GM23338 (cell line): ENCODE measurements around the gene HEPACAM2. TPM values are rescaled to one million over a fixed set of nuclear protein-coding genes. Genes with fewer than 3 reads are reported as not detected.

ENCODE experiments used
- ATAC-seq: fragments of 200-7000 bp; cut with Tn5 transposase; 3 replicates; pipeline ENCODE4 v1.9.1; 2020
- DNase-seq: peaks from one replicate; pipeline ENCODE4 v3.0.0-alpha.2; 2015; ENCODE audit warnings: low spot score
- H2AFZ ChIP-seq: fragments of 200-600 bp; sonication (generic); 2 replicates; pipeline ENCODE4 v1.8.0; 2016; ENCODE audit warnings: antibody characterized with exemption, mild to moderate bottlenecking, moderate library complexity
- H3F3A ChIP-seq: fragments of 200-600 bp; sonication (generic); replicated peaks from 2 replicates; pipeline ENCODE4 v1.8.0; 2017; ENCODE audit warnings: antibody characterized with exemption, mixed run types, low read depth
- H3K27ac ChIP-seq: fragments of 200-600 bp; sonication (generic); 2 replicates; pipeline ENCODE4 v1.6.1; 2016; ENCODE audit warnings: low read depth
- H3K27me3 ChIP-seq: fragments of 200-600 bp; sonication (generic); 2 replicates; pipeline ENCODE4 v1.8.0; 2016; ENCODE audit warnings: mild to moderate bottlenecking, mixed run types, moderate library complexity; ENCODE audit not compliant: insufficient read depth
- H3K36me3 ChIP-seq: fragments of 200-600 bp; sonication (generic); 2 replicates; pipeline ENCODE4 v1.8.0; 2016; ENCODE audit warnings: mild to moderate bottlenecking; ENCODE audit not compliant: insufficient read depth
- H3K4me1 ChIP-seq: fragments of 200-600 bp; sonication (generic); 2 replicates; pipeline ENCODE4 v1.8.0; 2016; ENCODE audit warnings: mild to moderate bottlenecking, moderate library complexity; ENCODE audit not compliant: insufficient read depth
- H3K4me2 ChIP-seq: fragments of 200-600 bp; sonication (generic); 2 replicates; pipeline ENCODE4 v1.7.1; 2017; ENCODE audit warnings: mixed run types
- H3K4me3 ChIP-seq: fragments of 200-600 bp; sonication (generic); 2 replicates; pipeline ENCODE4 v1.6.1; 2016; ENCODE audit warnings: mixed run types
- H3K79me2 ChIP-seq: fragments of 200-600 bp; sonication (generic); replicated peaks from 2 replicates; pipeline ENCODE4 v1.8.0; 2017; ENCODE audit warnings: mild to moderate bottlenecking; ENCODE audit not compliant: insufficient read depth
- H3K9me2 ChIP-seq: fragments of 200-600 bp; sonication (generic); 2 replicates; pipeline ENCODE4 v1.8.0; 2017; ENCODE audit not compliant: insufficient read depth
- H4K20me1 ChIP-seq: fragments of 200-600 bp; sonication (generic); replicated peaks from 2 replicates; pipeline ENCODE4 v1.8.0; 2017; ENCODE audit warnings: mild to moderate bottlenecking; ENCODE audit not compliant: insufficient read depth
- H3K27ac Mint-ChIP-seq: 2 replicates; pipeline ENCODE4 v1.8.0; 2020; ENCODE audit warnings: inconsistent platforms, mild to moderate bottlenecking, moderate library complexity, mixed read lengths
- H3K27me3 Mint-ChIP-seq: 3 replicates; pipeline ENCODE4 v1.8.0; 2022; ENCODE audit warnings: low read depth, mild to moderate bottlenecking, moderate library complexity, mixed read lengths, inconsistent platforms; ENCODE audit not compliant: insufficient read depth, poor library complexity
- H3K36me3 Mint-ChIP-seq: 3 replicates; pipeline ENCODE4 v1.8.0; 2021; ENCODE audit warnings: low read depth, mild to moderate bottlenecking, inconsistent platforms, moderate library complexity, mixed read lengths
- H3K4me1 Mint-ChIP-seq: 3 replicates; pipeline ENCODE4 v1.8.0; 2020; ENCODE audit warnings: mild to moderate bottlenecking, inconsistent platforms, mixed read lengths
- H3K4me3 Mint-ChIP-seq: 3 replicates; pipeline ENCODE4 v1.8.0; 2021; ENCODE audit warnings: moderate library complexity, mild to moderate bottlenecking, inconsistent platforms, mixed read lengths
- H3K9me3 Mint-ChIP-seq: 3 replicates; pipeline ENCODE4 v1.8.0; 2020; ENCODE audit warnings: moderate library complexity, mild to moderate bottlenecking, inconsistent platforms, mixed read lengths
- CTCF ChIP-seq, 2 experiments: fragments of 200-600 bp in 1 of 2; sonication (generic) in 1 of 2; conservative IDR thresholded peaks; 2 replicates each; pipeline versions ENCODE4 v1.5.1 to v1.6.1; 2016 to 2017; ENCODE audit warnings: antibody characterized with exemption in 2 of 2, low read depth in 2 of 2, mild to moderate bottlenecking in 2 of 2, moderate library complexity in 1 of 2
- EZH2 ChIP-seq: fragments of 200-600 bp; sonication (generic); IDR thresholded peaks from one replicate; pipeline ENCODE4 v1.8.0; 2017; ENCODE audit warnings: antibody characterized with exemption, mild to moderate bottlenecking, low read depth; ENCODE audit not compliant: unreplicated experiment
- EZH2phosphoT487 ChIP-seq: fragments of 200-600 bp; sonication (generic); IDR thresholded peaks from one replicate; pipeline ENCODE4 v1.8.1; 2018; ENCODE audit warnings: antibody characterized with exemption; ENCODE audit not compliant: unreplicated experiment
- REST ChIP-seq: IDR thresholded peaks from one replicate; pipeline ENCODE4 v1.6.1; 2018; ENCODE audit warnings: antibody characterized with exemption; ENCODE audit not compliant: unreplicated experiment
- polyA plus RNA-seq: library from polyadenylated mRNA; unstranded; fragments of >200 nt; fragmentation: Nextera tagmentation; extraction: Ambion mirVana; gene quantifications from 2 replicates; pipeline ENCODE4 v1.2.1, GENCODE V29; 2016
- total RNA-seq: library from RNA; depleted of rRNA; stranded (reverse); fragments of >200 nt; shearing (Covaris generic); gene quantifications from 2 replicates; pipeline ENCODE4 v1.2.3, GENCODE V29; 2014; rRNA removed

Gene HEPACAM2
- total and polyA plus RNA-seq, 2 experiments from 2014 or later: not detected

- H3K9me3 Mint-ChIP-seq: no peaks in the 10 kb centered on the region
- H3K4me1 ChIP-seq: no peaks in the 10 kb centered on the region
- no peaks in the 10 kb centered on the region for H4K20me1 ChIP-seq
- DNase-seq: no peak
- no peaks in the 10 kb centered on the region for H3F3A ChIP-seq
- no peaks in the 10 kb centered on the region for H3K27me3 ChIP-seq
- H3K4me2 ChIP-seq: no peak overlapping the region
- H3K4me1 Mint-ChIP-seq: no peaks in the 10 kb centered on the region
- H3K27me3 Mint-ChIP-seq: no peaks in the 10 kb centered on the region
- peaks cover 20% of the 10 kb centered on the region for H3K9me2 ChIP-seq
- TF ChIP-seq REST: no peak
- no peak for TF ChIP-seq EZH2phosphoT487
- no peak for TF ChIP-seq EZH2
- TF ChIP-seq CTCF (conservative IDR thresholded peaks at IDR 0.05; ENCODE audit: low read depth in 2 of 2): no peak
- no peaks in the 10 kb centered on the region for H3K36me3 ChIP-seq
- no peak overlapping the region for H3K27ac ChIP-seq
- H3K79me2 ChIP-seq: no peaks in the 10 kb centered on the region
- no peak overlapping the region for H2AFZ ChIP-seq
- ATAC-seq: no peak
- H3K36me3 Mint-ChIP-seq: no peaks in the 10 kb centered on the region
- no peak overlapping the region for H3K27ac Mint-ChIP-seq
- H3K4me3 ChIP-seq: no peak overlapping the region
- H3K4me3 Mint-ChIP-seq: no peak overlapping the region
Observed at GRCh38 chr7:93138576-93138975, 87.7 kb downstream of the HEPACAM2 start.

Other genes starting within 250 kb of the HEPACAM2 start
- gene SAMD9, start 108.5 kb downstream of the HEPACAM2 start, total RNA-seq: 0.17 TPM in 1 of 2 replicates, not detected in the other
- gene SAMD9, start 108.5 kb downstream of the HEPACAM2 start, polyA plus RNA-seq: 0.07 TPM in 1 of 2 replicates, not detected in the other
- gene SAMD9L, start 78.1 kb downstream of the HEPACAM2 start, total RNA-seq: not detected in 2 replicates
- not detected in 2 replicates for gene SAMD9L, start 78.1 kb downstream of the HEPACAM2 start, polyA plus RNA-seq
- 12.3 and 20.5 TPM in 2 replicates for gene VPS50, start 5.9 kb upstream of the HEPACAM2 start, total RNA-seq
- 3.2 and 4.3 TPM in 2 replicates for gene VPS50, start 5.9 kb upstream of the HEPACAM2 start, polyA plus RNA-seq